Activated CD8-positive, alpha-beta memory T cell treated with anti-CD3 and anti-CD28 coated beads, Interleukin-2, amount 50 U/mL, for 1 hour (primary cell): ENCODE results near the gene SEMA4C.
A peak's percentile ranks its signal among the peaks of the same experiment; 100 is the strongest.
"Not testable (repeated sequence)": the region's sequence is repeated elsewhere in the genome, so short reads cannot be mapped to it uniquely, and the experiment has no call there.

Experiments used
- DNase-seq: peaks from one replicate; pipeline ENCODE4 v3.0.0-alpha.2; 2020; ENCODE audit errors: extremely low read depth

SEMA4C gene

DNA sequence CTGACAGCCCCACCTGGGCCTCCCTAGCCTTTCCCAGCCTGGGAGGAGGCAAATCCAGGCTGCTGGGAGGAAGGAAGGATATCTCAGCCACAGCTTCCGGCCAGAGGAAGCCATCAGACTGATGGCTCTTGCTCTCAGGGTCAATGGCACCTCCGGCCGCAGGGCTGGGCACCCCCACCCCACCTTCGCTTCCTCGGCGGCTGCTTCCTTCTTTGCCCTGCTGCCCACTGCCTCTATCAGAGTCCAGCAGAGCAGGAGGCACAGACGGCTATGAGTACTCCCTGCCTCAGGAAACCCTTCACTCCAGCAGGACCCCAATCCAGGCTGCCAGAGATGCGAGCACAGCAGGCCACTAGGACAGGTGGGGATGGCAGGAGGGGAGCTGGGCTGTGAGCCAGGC lies 3.3 kb downstream of the SEMA4C start:
- no peak for DNase-seq

DNA sequence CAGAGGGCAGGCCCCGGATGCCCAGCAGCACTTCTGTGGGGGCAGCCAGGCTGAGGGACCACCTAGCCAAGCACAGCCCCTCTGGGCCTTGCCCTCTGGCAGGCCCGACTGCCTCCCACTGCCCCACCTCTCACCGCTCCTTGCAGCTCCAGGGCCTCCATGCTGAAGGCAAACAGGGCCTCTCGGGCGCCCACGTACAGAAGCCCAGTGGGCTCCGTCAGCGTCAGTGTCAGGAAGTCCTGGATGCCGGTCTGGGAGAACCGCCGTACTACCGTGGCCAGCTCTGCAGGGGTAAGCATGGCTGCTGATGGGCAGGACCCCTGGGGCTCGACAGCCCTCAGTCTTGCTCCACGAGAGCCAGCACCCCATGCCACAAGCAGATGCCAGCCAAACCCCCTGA lies 3.7 kb downstream of the SEMA4C start:
- DNase-seq = no peak

DNA sequence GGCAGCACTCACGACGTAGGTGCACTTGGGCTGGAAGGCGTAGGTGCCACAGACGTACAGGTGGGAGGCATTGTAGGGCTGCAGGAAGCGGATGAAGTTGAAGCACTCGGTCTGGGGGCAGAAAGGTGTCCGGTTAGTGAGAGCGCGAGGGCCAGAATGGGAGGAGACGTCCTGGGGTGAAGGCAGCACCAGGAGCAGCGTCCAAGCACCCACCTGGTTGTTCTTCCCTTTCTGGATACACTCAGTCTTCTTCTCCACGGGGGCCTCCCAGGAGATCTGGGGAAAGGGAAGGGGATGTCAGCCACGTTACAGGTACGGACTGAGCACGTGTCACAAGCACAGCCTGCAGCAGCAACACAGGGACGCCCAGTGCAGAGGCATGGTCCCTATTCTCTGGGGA lies 4.2 kb downstream of the SEMA4C start:
- DNase-seq = no peak

DNA sequence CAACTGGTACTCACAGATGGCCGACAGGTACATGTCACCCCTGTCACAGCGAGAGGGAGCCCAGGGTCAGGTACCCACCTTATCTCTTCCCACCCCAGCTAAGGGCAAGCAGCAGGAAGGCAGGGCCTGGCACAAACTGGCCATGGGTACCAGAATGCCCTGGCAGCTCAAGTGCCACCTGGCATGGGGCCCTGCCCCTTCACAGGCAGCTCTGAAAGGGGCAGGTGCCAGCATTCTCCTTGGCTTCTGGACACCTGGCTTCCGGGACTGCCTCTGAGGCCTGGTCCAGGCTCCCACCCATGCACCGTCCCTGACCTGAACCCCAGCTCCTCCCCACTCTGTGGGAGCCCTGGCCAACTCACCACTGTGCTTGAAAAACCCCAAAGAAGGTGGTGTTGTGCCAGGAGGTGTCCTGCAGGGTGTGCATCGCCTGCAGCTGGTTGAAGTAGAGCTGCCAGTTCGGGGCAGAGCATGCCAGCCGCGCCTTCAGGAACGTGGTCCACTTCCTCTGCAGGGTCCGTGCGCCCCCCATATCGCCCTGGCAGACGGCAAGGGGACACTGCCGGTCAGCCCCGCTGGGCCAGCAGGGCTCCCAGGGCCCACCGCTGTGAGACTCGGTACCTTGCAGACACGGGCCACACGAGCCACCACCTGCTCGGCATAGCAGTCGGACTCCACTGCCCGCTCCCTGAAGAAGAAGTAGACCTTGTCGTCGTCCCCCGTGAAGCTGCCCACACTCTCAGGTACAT lies 5.4 kb downstream of the SEMA4C start:
- no peak for DNase-seq

DNA sequence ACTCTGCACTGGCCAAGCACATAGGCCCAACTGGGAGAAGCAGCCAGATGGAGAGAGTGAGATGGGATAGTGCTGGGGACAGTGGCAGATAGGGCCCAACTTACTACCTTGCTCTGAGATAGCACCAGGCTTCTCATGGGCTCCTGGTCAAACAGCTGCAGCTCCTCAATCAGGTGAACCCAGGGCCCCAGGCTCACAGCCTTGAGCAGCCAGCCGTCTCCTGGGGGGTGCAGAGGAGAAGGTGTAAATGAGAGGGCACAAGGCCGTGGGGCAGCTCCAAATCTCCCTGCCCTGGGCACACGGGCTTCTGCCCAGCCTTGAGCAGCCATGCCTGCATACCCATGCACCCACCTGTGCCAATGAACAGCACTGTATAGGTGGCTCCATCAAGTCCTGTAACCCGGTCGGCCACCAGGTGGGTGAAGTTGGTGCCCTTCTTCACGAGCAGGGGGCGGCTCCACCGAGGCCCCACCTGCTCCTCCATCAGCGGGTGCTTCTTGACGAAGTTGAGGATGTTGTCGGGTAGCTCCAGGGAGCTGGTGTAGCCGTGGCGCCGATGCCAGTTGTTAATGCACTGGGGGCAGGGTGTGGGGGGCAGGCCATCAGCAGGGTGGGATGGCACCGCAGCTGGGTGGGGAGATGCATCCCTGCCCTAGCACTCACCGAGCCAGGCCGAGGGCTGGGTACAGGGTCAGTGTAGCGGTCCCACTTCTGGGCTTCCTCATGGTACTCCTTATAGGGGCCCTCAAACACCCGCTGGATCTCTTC lies 6.1 kb downstream of the SEMA4C start:
- DNase-seq = no peak

DNA sequence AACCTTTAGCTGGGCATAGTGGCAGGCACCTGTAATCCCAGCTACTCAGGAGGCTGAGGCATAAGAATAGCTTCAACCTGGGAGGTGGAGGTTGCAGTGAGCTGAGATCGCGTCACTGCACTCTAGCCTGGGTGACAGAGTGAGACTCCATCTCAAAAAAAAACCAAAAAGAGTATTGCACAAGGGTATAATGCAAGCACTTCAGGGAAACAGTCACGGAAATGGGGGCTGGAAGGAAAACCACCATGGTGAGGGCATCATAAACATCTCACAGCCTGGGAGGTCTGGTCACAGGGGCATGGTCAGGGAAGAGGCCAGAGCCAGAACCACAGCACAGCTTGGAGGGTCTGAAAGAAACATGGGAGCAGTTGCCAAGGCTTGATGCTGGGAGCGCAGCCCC lies 6.8 kb downstream of the SEMA4C start:
- DNase-seq = not testable (repeated sequence)

DNA sequence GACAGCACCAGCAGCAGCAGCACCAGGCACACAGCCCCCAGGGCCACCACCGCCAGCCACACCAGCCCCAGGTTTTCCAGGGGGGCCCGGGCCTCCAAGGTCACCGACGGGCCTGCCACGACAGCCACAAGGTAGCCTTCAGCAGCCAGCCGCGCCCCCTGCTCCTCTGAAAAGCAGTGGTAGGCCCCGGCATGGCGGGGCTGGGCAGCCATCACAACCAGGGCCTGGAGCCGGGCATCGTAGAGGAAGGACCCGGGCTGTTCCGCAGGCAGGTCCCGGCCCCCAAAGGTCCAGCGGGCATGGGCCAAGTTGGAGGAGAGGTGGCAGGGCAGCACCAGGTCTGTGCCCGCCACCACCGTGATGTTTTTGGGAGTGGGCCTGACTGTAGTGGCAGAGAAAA lies 8.8 kb downstream of the SEMA4C start:
- DNase-seq = no peak

DNA sequence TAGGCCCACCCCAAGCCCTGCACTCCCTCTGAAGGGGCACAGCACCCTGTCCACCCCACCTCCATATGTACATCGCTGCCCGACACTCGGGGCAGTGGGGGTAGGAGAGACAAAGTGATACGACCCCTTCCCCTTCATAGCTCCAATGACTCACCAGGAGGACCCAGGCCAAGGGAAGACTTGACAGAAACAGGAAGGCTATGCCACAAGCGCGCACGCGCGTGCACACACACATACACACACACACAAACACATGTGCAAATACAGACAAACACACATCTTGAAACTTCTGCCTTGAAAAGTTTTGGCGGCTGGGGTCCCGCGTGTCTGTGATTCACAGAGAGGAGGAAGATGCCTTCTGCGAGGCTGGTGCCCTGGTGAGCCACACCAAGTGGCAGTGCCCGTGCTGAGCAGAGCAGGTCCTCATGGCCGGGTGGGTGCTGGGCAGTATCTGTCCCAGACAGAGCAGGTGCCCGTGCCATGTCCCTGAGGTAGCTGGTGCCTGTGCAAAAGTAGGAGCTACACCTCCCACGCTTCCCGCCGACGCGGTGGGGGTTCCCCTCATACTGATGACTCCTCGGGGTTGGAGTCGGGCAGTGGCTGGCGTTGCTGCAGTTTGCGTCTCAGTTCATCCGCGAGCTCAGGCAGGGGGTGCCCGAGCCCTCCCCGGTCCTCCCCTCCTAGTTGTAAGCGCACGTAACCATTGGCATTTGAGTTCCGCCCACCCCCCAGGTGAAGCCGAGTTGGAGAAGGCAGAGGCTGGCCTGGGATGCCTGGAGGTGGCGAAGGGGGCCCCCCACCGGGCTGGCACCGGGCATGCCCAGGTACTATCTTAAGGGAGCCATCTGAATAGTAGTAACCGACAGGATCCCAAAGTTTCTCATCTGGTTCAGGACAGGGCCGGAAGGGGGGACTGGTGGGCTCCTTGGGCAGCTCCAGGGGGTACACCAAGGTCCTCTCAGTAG lies 9.5 kb downstream of the SEMA4C start:
- no peak for DNase-seq

DNA sequence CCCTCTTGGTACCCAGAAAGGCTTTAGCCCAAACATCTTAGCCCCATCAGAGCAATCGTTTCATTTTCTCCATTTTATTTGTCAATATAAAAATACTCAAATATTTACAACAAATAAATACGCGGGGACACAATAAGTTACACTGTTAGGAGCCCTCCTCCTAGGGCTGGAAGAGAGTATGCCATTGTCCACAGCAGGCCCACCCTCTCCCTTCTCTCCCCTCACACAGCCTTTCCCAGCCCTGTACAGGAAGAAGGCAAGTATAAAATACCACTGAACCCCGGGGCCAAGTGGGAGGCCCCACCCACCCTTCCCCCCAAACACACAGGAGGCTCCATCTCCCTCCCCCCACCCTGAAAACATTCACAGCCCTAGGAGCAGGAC lies 10.2 kb downstream of the SEMA4C start:
- DNase-seq = no peak

DNA sequence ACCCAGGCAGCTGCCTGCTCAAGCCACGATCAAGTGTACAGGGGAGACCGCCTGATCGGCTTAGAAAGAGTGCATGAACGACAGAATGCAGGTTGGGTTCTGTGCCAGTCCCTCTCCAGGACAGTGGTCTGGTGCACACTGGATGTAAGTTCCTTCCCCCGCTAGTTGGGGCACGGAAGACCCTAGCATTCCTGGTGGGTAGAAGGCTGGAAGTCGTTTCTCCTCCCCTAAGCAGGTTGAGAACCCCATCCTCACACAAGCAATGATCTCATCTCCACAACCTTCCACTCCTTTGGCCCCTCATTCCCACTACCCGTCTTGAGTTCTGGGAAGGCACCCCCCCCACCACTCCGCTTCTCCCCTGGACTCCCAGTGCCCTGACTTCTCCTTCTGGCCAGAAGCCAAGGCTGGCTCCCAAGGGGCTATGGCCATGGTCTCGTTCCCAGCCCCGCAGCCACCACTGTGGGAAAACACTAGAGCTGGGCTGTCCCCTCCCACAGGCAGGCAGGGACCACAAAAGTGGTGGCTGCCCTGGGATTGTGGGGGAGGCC lies 10.7 kb downstream of the SEMA4C start:
- no peak for DNase-seq

DNA sequence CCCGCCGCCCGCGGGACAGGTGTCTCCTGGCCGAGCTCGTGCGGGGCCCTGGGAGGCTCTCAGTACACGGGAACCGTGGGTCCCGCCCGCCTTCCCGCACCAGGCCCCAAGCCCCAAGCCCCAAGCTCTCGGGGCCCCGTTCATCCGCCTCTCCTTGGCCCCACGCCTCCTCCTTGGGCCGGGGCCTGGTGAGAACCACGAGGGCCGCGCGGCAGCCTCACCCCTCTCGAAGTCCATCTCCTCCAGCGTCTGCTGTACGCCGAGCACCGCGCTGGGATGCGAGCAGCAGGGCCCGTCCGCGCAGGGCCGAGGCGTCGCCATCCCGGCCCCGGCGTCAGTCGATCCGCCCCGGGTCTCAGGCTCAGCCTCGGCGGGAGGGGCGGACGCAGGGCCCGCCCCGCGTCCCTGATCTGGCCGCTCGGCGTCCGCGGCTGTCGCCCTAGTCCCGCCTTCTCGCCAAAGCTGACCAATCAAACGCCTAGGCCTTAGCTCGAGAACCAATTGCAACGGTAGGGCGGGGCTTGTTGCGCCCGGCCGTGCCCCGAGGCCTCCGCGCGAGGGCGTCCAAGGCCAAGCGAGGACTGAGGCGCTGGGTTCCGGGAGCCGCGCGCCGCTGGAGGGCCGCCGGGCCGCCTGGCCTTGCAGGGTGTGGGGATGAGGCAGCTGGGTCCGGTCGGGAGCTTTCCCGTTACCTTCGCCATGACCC lies 12.1 kb downstream of the SEMA4C start, which contains the start of gene ANKRD39:
ANKRD39 (minus strand) TSS at position 350 of the 706 bp plus-strand sequence; CDS start at position 321, 29 bp downstream.
- peak; percentile 95 for DNase-seq

DNA sequence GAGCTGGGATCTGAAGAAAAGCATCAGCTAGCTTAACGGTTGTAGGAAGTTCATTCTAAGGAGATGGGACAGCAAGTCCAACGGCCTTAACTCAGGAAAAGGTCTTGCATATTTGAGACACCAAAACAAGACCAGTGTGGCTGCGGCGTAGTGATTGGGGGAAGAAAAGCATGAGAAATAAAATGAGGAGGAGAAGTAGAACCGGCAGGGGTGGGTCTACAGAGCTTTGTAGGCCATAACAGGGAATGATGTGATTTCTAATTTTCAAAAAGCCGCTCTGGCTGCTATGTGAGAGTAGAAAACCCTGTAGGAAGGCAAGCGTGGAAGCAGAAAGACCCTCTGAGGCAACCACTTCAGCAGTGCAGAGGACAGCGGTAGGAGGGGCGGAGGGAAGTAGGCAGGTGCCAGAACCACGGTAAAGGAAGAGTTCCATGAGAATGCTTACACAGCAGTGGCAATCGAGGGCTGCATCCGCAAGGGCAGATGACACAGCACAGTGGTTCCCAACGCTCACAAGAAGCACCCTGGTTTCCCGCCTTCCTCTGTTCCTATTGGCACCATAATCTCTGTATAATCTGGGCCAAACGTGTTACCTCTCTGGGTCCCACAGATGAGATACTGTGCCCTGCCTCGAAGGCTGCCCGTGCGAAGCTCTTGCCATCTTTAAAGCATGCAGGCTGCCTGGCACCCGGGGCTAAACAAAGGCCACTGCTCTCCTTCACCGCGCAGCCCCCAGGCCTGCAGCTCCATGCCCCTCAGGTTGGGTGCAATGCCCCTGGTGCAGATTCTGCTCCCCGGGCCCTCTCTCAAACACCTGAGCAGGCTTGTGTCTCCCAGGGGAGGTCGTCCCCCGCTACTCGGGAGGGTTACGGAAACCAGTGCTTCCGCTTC lies 12.9 kb downstream of the SEMA4C start:
- no peak for DNase-seq

DNA sequence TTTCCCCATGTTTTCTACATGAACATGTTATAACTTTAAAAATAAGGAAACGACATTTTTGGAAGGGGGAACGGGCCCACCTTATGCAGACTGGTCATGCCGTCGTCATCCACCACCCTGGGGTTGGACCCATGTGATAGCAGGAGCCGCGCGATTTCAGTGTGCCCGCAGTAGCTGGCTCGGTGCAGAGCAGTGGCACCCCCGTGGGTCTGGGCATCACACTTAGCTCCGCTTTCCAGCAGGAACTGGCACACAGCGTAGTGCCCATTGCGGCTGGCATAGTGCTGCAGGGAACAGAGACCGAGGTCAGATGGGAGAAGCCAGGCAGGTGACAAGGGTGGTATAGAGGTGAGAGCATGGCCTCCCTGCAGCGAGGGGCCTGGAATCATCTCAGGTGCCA lies 16.6 kb downstream of the SEMA4C start:
- DNase-seq = no peak

DNA sequence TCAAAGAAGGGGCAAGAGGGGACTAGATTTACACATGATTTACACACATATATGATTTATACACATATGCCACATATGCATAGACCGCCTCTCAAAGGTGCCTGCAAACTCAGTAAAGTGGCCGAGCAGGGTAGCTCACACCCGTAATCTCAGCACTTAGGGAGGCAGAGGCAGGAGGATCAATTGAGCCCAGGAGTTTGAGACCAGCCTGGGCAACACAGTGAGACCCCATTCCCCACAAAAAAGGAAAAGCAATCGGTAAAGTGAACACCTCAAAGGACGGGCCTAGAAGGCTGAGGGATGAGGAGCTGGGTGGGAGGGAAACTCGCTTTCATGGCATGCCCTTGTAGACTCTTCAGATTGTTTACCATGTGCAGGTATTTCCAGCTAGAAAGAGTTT lies 17.2 kb downstream of the SEMA4C start:
- no peak for DNase-seq

DNA sequence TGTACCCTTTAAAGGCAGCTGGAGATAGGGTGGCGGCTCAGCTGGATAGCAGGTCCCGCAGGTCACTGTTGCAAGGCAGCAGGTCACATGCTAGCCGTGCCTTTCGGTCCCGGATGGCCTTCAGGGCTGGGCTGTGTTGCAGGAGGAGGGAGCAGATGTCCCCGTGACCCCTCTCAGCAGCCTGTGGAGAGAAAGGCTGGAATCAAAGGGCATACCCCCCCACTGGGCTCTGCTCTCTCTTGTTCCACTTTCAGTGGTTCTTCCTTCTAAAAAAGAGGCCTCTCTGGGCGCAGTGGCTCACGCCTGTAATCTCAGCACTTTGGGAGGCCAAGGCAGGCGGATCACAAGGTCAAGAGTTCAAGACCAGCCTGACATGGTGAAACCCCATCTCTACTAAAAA lies 21.6 kb downstream of the SEMA4C start:
- no peak for DNase-seq

DNA sequence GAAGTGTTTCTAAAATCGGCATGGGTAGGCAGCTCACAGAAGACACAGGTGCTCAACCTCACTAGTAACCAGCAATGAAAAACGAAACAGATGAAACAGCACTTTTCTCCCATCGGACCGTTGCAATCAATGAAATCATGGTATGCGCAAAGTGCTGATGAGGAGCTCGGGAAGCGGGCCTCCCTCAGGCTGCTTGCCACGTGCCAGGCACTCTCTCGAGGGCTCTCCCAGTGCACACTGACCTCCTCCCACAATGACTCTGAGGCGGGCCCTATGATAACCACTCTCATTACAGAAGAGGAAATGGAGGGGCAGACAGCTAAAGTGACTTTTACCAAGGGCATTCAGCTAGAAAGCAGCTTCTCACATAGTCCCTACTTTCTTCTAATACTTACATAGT lies 22.3 kb downstream of the SEMA4C start:
- no peak for DNase-seq

DNA sequence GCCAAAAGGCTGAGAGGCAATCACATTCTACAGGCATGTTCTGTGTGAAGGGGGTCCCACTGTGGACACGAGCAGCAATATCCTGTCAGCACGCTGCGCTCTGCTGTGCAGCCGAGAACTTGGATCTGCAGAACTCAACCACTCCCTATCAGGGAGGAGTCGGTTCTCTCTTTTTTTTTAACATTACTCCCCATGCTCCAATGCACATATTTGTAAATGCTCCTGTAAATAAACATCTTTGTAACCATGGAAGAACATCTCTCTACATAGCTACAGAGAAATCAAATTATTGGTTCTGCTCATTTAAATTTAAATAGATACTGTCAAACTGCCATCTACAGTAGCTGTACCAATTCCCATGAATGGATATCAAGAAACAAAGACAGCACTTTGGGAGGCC lies 23.1 kb downstream of the SEMA4C start:
- DNase-seq = no peak

DNA sequence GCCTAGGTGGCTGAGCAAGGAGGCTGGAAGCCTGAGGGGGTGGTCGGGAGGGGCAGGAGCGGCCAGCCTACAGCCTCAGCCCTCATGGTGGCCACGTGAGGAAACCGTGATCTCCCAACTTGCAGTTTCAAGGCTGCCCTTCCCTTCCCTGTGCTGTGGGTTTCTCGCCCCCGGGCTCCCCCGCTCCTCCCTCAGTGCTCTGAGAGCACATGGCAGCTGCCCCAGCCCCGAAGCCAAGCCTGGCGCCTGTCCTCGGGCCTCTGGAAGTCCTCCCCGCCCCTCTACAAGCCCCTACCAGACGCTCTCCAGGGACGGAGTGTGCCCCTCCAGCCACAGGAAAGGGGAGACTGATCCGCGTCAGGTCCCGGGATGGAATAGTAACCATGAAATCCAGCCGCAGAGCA lies 25.5 kb downstream of the SEMA4C start:
- DNase-seq = no peak

DNA sequence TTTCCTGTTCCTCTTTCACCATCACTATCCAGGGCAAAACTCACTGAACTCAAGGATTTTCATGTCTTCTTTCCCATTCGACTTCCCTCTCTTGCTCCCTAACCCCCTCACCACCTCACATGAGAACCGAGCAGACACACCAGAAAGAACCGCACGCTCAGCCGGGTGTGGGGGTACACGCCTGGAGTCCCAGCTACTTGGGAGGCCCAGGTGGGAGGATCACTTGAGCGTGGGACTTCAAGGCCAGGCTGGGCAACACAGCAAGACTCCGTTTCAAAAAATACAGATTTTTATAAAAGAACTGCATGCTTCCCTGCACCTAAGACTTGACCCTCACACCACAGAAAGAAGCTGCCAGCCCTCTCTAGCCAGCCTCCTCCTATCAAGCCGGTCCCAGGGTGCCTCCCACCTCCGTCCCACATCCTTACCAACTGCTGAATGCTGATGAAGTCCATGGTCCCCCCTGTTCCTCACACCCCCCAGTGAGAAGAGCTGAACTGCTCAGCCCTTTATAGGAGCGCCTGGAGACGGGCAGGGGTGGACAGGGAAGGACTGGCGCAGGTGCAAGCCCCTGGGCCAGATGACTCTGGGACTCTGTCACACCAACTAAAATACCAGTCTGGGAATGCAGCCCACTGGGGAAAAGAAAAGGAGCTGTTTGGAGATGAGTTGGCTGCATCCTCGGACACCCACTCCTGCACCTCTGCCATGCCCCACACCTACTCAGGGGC lies 26.2 kb downstream of the SEMA4C start, which contains the start of gene ANKRD23:
ANKRD23 (minus strand) TSS at position 484 of the 731 bp plus-strand sequence; CDS start at position 455, 29 bp downstream.
- no peak for DNase-seq
